HG02981 (cell line): ENCODE data around the gene PAM16.
"Not testable (repeated sequence)": the region's sequence is repeated elsewhere in the genome, so short reads cannot be mapped to it uniquely, and the experiment has no call there.

Source experiments
- ATAC-seq: cut with Tn5 transposase; IDR thresholded peaks from one replicate; pipeline ENCODE4 v1.9.1; 2021; ENCODE audit warnings: mild to moderate bottlenecking, moderate library complexity; ENCODE audit not compliant: unreplicated experiment

PAM16 gene

DNA sequence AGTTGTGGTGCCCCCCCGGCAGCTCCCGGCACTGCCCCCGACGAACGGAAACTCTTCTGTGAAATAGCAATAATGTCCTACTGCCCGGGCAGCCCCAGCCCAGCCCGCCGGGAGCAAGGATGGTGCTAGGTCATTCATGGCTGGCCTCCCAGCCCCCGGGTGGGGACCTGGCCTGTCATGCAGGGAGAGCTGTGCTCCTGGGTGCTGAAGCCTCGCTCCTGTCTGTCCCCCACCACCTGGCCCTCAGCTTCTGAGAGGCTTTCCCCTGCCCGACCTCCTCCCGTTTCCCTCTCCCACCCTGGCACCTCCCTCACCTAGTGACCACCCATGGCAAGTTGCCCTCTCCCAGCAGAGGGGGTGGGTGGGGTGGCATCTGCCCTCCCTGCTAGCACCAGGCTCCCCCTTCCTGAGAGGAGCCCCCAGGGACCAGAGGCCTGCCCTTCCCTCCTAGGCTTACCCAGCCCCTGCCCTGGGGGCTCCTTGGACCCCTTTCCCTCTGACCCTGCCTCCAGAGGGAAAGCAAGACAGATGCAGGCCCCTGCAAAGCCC lies 13.5 kb downstream of the PAM16 start:
- ATAC-seq: no peak

DNA sequence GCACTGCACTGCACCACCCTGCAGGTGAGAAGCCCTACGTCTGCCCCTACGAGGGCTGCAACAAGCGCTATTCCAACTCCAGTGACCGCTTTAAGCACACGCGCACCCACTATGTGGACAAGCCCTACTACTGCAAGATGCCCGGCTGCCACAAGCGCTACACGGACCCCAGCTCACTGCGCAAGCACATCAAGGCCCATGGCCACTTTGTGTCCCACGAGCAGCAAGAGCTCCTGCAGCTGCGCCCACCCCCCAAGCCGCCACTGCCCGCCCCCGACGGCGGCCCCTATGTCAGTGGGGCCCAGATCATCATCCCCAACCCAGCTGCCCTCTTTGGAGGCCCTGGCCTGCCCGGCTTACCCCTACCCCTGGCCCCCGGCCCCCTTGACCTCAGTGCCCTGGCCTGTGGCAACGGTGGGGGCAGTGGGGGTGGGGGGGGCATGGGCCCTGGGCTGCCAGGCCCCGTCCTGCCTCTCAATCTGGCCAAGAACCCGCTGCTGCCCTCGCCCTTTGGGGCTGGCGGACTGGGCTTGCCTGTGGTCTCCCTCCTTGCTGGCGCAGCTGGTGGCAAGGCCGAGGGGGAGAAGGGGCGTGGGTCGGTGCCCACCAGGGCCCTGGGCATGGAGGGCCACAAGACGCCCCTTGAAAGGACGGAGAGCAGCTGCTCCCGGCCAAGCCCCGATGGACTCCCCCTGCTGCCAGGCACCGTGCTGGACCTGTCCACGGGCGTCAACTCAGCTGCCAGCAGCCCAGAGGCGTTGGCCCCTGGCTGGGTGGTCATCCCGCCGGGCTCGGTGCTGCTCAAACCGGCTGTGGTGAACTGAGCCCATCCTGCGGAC lies 14.2 kb downstream of the PAM16 start:
- ATAC-seq: no peak

- ATAC-seq: no peak
Observed at GRCh38 chr16:4334724-4335495, 16.2 kb downstream of the PAM16 start.

DNA sequence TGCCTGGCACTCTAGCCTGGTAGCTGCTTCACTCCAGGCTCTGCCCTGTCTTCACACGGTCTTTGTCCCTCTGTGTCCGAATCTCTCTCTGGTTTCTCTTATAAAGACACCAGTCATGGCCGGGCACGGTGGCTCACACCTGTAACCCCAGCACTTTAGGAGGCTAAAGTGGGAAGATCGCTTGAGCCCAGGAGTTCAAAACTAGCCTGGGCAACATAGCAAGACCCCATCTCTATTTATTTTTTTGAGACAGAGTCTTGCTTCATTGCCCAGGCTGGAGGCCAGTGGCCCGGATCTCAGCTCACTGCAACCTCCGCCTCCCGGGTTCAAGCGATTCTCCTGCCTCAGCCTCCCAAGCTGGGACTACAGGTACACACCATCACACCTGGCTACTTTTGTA lies 17.4 kb downstream of the PAM16 start:
- ATAC-seq: not testable (repeated sequence)

DNA sequence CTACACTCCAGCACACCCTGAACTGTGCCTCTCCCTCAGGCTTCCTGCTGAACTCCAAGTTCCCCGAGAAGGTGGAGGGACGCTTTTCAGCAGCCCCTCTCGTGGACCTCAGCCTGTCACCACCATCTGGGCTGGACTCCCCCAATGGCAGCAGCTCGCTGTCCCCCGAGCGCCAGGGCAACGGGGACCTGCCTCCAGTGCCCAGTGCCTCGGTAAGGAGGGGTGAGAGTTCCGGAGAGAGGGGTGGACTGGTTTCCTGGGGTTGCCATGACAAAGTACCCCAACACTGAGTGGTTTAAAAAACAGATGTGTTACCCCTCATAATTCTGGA lies 17.8 kb downstream of the PAM16 start:
- ATAC-seq: no peak

DNA sequence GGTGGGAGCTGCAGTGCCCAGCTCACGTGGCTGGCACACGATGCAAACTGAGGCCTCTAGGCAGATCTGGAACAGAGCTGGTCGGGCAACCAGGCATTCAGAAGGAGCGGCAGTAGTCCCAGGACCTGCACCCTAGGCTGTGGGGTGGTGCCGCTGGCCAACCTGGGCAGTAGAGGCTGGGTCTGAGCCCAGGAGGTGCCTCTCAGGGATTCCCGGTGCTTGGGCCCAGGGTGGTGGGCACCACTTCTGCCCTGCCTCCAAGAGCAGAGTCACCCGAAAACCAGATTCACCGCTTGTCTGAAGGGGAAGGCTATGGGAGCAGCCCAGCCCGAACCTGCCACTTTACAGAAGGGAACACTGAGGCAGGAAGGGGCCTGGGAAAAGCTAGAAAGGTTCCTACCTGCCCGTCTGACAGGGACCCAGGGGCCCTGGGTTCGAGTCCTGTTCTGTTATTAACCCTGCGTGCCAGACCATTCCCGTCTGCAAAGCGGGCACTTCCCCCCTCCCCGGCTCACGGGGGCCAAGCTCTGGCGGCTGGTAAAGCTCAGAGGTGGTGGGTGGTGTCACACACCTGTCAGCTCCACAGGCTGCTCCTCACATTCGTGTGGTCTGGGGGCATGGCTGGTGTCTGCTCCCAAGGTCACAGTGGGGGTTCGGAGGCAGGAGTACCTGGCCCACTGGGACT lies 18.4 kb downstream of the PAM16 start:
- no peak for ATAC-seq

- ATAC-seq: no peak
Observed at GRCh38 chr16:4332083-4332482, 19.0 kb downstream of the PAM16 start.

DNA sequence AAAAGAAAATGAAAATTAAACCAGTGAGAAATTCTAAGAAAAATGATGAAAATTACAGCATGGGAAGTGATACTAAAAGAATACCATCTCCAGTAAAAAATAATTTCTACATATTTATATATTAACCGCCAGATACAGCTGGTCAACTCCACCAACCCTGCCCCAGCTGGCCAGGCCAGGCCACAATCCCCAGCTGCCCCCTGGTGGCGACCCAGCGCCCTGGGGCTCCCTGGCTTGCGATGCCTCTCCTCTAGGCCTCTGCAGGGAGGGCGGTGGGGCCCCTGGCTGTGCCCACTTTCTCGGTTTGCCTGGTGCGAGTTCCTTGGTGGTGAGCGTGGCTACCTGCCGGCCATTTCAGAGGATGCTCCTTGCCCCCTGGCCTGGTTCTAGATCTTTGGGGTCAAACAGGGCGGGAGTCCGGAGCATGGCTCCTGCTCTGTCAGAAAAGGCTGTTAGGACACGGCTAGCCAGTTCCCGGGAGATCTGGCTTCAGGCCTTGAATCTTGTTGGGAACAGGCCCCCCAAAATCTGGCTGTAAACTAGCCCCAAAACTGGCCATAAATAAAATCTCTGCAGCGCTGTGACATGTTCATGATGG lies 20.7 kb downstream of the PAM16 start:
- no peak for ATAC-seq

DNA sequence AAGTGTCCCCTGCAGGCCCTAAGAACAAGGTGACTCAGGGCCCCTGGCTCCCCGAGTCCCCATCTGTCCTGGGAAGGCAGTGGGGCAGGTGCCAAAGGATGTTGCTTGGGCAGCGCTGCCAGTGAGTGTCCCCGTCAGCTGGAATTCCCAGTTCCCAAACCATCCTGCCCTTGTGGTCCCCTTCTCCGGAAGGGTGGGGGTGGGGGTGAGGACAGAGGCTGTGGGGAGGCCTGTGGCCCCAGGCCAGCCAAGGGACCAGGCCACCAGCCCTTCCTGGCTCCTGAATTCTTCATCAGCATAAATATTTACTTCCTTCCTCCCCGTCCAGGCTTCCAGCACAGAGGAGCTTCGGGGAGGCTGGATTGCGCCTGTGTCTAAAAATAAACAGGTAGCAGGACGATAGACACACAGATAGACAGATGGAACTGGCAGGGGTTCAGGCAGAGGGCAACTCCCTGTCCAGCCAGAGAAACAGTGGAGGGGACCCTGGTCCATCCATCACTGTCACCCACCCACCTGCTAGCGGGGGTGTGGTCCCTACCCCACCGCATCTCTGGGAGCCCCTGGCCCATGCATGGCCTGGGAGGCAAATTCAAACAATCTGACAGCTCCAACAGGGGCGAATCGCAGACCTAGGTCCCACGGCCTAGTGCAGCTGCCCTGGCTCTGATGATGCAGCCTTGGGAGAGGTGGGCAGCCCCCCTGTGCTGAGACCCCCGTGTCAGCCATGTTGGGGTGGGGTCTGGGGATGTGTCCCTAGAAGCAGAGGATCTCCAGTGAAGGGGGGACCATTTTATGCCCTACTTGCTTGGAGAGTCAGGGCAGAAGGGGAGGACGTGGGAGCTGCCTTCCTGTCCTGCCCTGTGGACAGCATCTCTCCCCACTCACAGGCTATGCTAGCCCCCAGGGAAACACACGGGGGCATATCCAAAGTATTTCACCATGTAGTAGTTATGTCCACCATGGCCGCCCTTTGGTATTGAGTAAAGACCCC lies 22.0 kb downstream of the PAM16 start:
- no peak for ATAC-seq

- ATAC-seq: no peak
Observed at GRCh38 chr16:4328046-4328781, 22.9 kb downstream of the PAM16 start.

- ATAC-seq: no peak
Observed at GRCh38 chr16:4327386-4328045, 23.6 kb downstream of the PAM16 start.

- no peak for ATAC-seq
Observed at GRCh38 chr16:4325253-4325758, 25.8 kb downstream of the PAM16 start.

GRCh38 chr16:4324492-4325252 lies 26.4 kb downstream of the PAM16 start:
- ATAC-seq: no peak

- no peak for ATAC-seq
Observed at GRCh38 chr16:4323845-4324488, 27.2 kb downstream of the PAM16 start.

DNA sequence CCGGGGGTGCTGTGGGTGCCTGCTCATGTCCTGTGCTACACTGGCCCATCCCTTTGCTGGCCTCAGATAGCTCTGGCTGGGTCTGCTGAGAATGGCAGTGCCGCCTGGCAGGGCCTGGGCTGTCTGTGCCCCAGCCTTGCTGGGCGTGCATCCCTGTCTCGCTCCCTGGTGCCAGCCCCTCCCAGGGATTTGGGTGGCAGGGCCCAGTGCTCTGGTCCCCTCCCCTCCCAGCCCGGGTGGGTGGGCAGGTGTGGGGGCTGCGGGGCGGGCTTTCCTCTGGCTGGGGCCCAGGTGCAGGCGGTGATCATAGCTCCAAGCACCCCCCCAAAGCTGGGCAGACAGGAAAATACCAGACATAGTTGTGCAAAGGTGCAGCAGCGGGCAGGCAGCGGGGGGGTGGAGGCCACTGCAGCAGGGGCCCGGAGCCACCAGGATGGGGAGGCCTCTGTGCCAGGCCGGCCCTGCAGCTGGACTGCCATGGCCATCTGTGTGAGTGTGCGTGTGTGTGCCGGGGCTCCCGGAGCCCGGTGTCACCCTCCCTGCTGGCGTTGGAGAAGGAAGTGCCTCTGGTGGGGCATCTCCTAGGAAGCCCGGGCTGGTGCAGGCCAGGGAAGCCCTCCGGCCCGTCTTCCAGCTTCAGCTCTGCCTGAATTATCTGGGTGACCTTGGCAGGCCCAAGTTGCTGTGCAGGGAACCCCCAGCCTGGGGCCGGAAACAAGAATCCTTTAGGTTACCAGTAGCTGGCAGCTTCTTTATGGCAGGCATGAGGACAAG lies 27.9 kb downstream of the PAM16 start:
- ATAC-seq: no peak
